Endodermal cell (in vitro differentiated cells): Measurements from ENCODE around the gene ZSCAN10. TPM values are rescaled to one million over a fixed set of nuclear protein-coding genes. Genes with fewer than 3 reads are reported as not detected.
"Not testable (repeated sequence)": the region's sequence is repeated elsewhere in the genome, so short reads cannot be mapped to it uniquely, and the experiment has no call there.

Experiments
- DNase-seq: peaks from one replicate; pipeline ENCODE4 v3.0.0-alpha.2; 2017
- H3K27ac ChIP-seq: 2 replicates; pipeline ENCODE4 v1.5.1; 2013; ENCODE audit warnings: mild to moderate bottlenecking, low read depth, low read length, moderate library complexity
- H3K27me3 ChIP-seq: 2 replicates; pipeline ENCODE4 v1.6.1; 2013; ENCODE audit warnings: mild to moderate bottlenecking, low read length, moderate library complexity; ENCODE audit not compliant: insufficient read depth, control insufficient read depth, poor library complexity, severe bottlenecking
- H3K36me3 ChIP-seq: 2 replicates; pipeline ENCODE4 v1.7.0; 2013; ENCODE audit warnings: mild to moderate bottlenecking, low read length, moderate library complexity; ENCODE audit not compliant: control insufficient read depth, insufficient read depth
- H3K4me1 ChIP-seq: one replicate; pipeline ENCODE4 v1.7.0; 2013; ENCODE audit warnings: low read length; ENCODE audit not compliant: control insufficient read depth, insufficient read depth
- H3K4me3 ChIP-seq: 2 replicates; pipeline ENCODE4 v1.5.1; 2013; ENCODE audit warnings: mild to moderate bottlenecking, low read length, moderate library complexity
- H3K9ac ChIP-seq: 2 replicates; pipeline ENCODE4 v1.6.1; 2013; ENCODE audit warnings: mild to moderate bottlenecking, low read length, moderate library complexity; ENCODE audit not compliant: poor library complexity, severe bottlenecking; ENCODE audit errors: extremely low read depth
- H3K9me3 ChIP-seq: 2 replicates; pipeline ENCODE4 v1.6.1; 2013; ENCODE audit warnings: mild to moderate bottlenecking, low read length, moderate library complexity; ENCODE audit not compliant: control insufficient read depth
- H3K27ac Mint-ChIP-seq: 2 replicates; pipeline ENCODE4 v1.8.0; 2020; ENCODE audit warnings: mixed read lengths
- H3K27me3 Mint-ChIP-seq: 2 replicates; pipeline ENCODE4 v1.8.0; 2021; ENCODE audit warnings: mild to moderate bottlenecking, mixed read lengths; ENCODE audit not compliant: insufficient read depth
- H3K36me3 Mint-ChIP-seq: 2 replicates; pipeline ENCODE4 v1.8.0; 2020; ENCODE audit warnings: low read depth, mixed read lengths
- H3K4me1 Mint-ChIP-seq: 2 replicates; pipeline ENCODE4 v1.8.0; 2020; ENCODE audit warnings: mixed read lengths
- H3K4me3 Mint-ChIP-seq: 2 replicates; pipeline ENCODE4 v1.8.0; 2020; ENCODE audit warnings: mild to moderate bottlenecking, moderate library complexity, mixed read lengths
- H3K9me3 Mint-ChIP-seq: 2 replicates; pipeline ENCODE4 v1.8.0; 2020; ENCODE audit warnings: mild to moderate bottlenecking, mixed read lengths
- CTCF ChIP-seq: fragments of 200-600 bp; sonication (generic); conservative IDR thresholded peaks from 2 replicates; pipeline ENCODE4 v1.5.0; 2021; ENCODE audit warnings: antibody characterized with exemption, mild to moderate bottlenecking
- WGBS, 2 experiments: methylation state at CpG; one replicate each; pipeline versions ENCODE4 v1.1.5 to v1.1.7; 2013; ENCODE audit warnings: missing lambda C conversion rate in 2 of 2, mixed read lengths in 1 of 2; ENCODE audit not compliant: insufficient coverage in 1 of 2, insufficient read length in 1 of 2; 5-methylcytosine and 5-hydroxymethylcytosine counted together
- total RNA-seq, 2 donors: library from RNA; stranded (reverse); fragmentation: NEBNext Ultra II Directional in 1 of 2; extraction: Animal tissue kit (Norgen Biotek cat#: 25700) in 1 of 2; gene quantifications; 2 replicates in 1 of 2; 3 replicates in 1 of 2; pipeline ENCODE4 v1.2.1, GENCODE V29; 2021

The ZSCAN10 gene
- total RNA-seq, 2 donors from 2014 or later: 36.6 to 70.0 TPM

GRCh38 chr16:3071655-3072054 is 27.4 kb downstream of the ZSCAN10 start:
- no peak for TF ChIP-seq CTCF
- no peak overlapping the region for H3K4me3 ChIP-seq
- no peak overlapping the region for H3K9ac ChIP-seq
- H3K9me3 ChIP-seq: no peaks in the 10 kb centered on the region
- Mint-ChIP-seq H3K9me3 (no peaks in the 10 kb centered on the region), H3K27me3 (no peaks in the 10 kb centered on the region), H3K36me3 (no peaks in the 10 kb centered on the region), H3K4me1 (peaks cover 9% of the 10 kb centered on the region), H3K4me3 (no peak overlapping the region), H3K27ac (no peak overlapping the region)
- DNase-seq: no peak
- no peaks in the 10 kb centered on the region for H3K27me3 ChIP-seq
- H3K36me3 ChIP-seq: no peaks in the 10 kb centered on the region
- WGBS, 2 experiments: 88 to 95% methylated on average over 7 of the region's 7 CpGs
- no peak overlapping the region for H3K27ac ChIP-seq
- no peaks in the 10 kb centered on the region for H3K4me1 ChIP-seq

- no peak for TF ChIP-seq CTCF
- Mint-ChIP-seq H3K27me3 (no peaks in the 10 kb centered on the region), H3K4me3 (no peak overlapping the region), H3K4me1 (peaks cover 9% of the 10 kb centered on the region), H3K27ac (no peak overlapping the region), H3K9me3 (no peaks in the 10 kb centered on the region), H3K36me3 (no peaks in the 10 kb centered on the region)
- H3K27me3 ChIP-seq: no peaks in the 10 kb centered on the region
- H3K9ac ChIP-seq: no peak overlapping the region
- WGBS, 2 experiments: 93 to 94% methylated on average over 3 to 9 of the region's 9 CpGs
- H3K4me1 ChIP-seq: no peaks in the 10 kb centered on the region
- no peak overlapping the region for H3K4me3 ChIP-seq
- H3K36me3 ChIP-seq: no peaks in the 10 kb centered on the region
- no peaks in the 10 kb centered on the region for H3K9me3 ChIP-seq
- no peak overlapping the region for H3K27ac ChIP-seq
- DNase-seq: no peak
Observed at GRCh38 chr16:3070608-3071111, 28.4 kb downstream of the ZSCAN10 start.

DNA sequence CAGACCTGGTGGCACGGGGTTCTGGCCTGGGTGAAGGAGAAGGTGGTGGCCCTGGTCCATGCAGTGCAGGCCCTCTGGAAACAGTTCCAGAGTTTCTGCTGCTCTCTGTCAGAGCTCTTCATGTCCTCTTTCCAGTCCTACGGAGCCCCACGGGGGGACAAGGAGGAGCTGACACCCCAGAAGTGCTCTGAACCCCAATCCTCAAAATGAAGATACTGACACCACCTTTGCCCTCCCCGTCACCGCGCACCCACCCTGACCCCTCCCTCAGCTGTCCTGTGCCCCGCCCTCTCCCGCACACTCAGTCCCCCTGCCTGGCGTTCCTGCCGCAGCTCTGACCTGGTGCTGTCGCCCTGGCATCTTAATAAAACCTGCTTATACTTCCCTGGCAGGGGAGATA is 29.9 kb downstream of the ZSCAN10 start:
- H3K9me3 ChIP-seq, H3K36me3 ChIP-seq, H3K9ac ChIP-seq, H3K27me3 Mint-ChIP-seq, H3K27ac ChIP-seq, H3K4me1 Mint-ChIP-seq, H3K27me3 ChIP-seq, DNase-seq, H3K27ac Mint-ChIP-seq, H3K4me1 ChIP-seq, H3K4me3 ChIP-seq, H3K9me3 Mint-ChIP-seq, H3K4me3 Mint-ChIP-seq, H3K36me3 Mint-ChIP-seq: not testable (repeated sequence)
- 94% methylated on average over 2 to 10 of the region's 11 CpGs for WGBS, 2 experiments

GRCh38 chr16:3068487-3068886 is 30.6 kb downstream of the ZSCAN10 start:
- no peaks in the 10 kb centered on the region for H3K27me3 Mint-ChIP-seq
- Histone ChIP-seq H3K4me3 (no peak overlapping the region), H3K27ac (no peak overlapping the region), H3K27me3 (no peaks in the 10 kb centered on the region), H3K9me3 (no peaks in the 10 kb centered on the region), H3K9ac (no peak overlapping the region), H3K36me3 (no peaks in the 10 kb centered on the region), H3K4me1 (no peaks in the 10 kb centered on the region)
- H3K9me3 Mint-ChIP-seq: no peaks in the 10 kb centered on the region
- no peak for DNase-seq
- 92 to 95% methylated on average over 4 of the region's 4 CpGs for WGBS, 2 experiments
- no peaks in the 10 kb centered on the region for H3K36me3 Mint-ChIP-seq
- H3K4me3 Mint-ChIP-seq: no peak overlapping the region
- no peak overlapping the region for H3K27ac Mint-ChIP-seq
- TF ChIP-seq CTCF: no peak
- H3K4me1 Mint-ChIP-seq: peaks cover 7% of the 10 kb centered on the region
